NB4 (cell line): ENCODE data around the gene KIF5C.
A peak's percentile ranks its signal among the peaks of the same experiment; 100 is the strongest.

ENCODE experiments used
- DNase-seq: peaks from one replicate; pipeline ENCODE4 v3.0.0; 2010; ENCODE audit warnings: low read depth
- H3K4me3 ChIP-seq: one replicate; pipeline ENCODE4 v1.5.1; 2011; ENCODE audit warnings: mild to moderate bottlenecking, low read depth, low read length, moderate library complexity
- CTCF ChIP-seq: IDR thresholded peaks from one replicate; pipeline ENCODE4 v1.5.1; 2012; ENCODE audit warnings: low read depth, low read length
- MAX ChIP-seq: IDR thresholded peaks from 2 replicates; pipeline ENCODE4 v1.6.1; 2011; ENCODE audit warnings: low read depth, low read length
- MYC ChIP-seq: IDR thresholded peaks from 2 replicates; pipeline ENCODE4 v1.6.1; 2011; ENCODE audit warnings: low read depth, low read length
- POLR2A ChIP-seq: IDR thresholded peaks from 2 replicates; pipeline ENCODE4 v1.6.1; 2011; ENCODE audit warnings: mild to moderate bottlenecking; ENCODE audit not compliant: insufficient read length; ENCODE audit errors: extremely low read depth

Gene KIF5C

GRCh38 chr2:149064856-149065630 is 190.0 kb downstream of the KIF5C start:
- no peak for DNase-seq
- TF ChIP-seq POLR2A (no peak), MAX (no peak), MYC (no peak), CTCF (no peak)
- no peak overlapping the region for H3K4me3 ChIP-seq

- no peak overlapping the region for H3K4me3 ChIP-seq
- TF ChIP-seq MYC (no peak), POLR2A (no peak), MAX (no peak), CTCF (no peak)
- DNase-seq, result no peak
Measured at GRCh38 chr2:149068225-149068995, 193.4 kb downstream of the KIF5C start.

- TF ChIP-seq POLR2A (no peak), MYC (no peak), MAX (no peak), CTCF (no peak)
- peak; percentile 88 for DNase-seq
- no peak overlapping the region for H3K4me3 ChIP-seq
Measured at GRCh38 chr2:149068996-149069888, 194.2 kb downstream of the KIF5C start.

GRCh38 chr2:149070681-149071320 is 195.8 kb downstream of the KIF5C start:
- no peak for DNase-seq
- TF ChIP-seq POLR2A, result no peak
- TF ChIP-seq CTCF, result no peak
- TF ChIP-seq MAX, result no peak
- no peak for TF ChIP-seq MYC
- no peak overlapping the region for H3K4me3 ChIP-seq

GRCh38 chr2:149075105-149075504 is 200.1 kb downstream of the KIF5C start:
- no peak overlapping the region for H3K4me3 ChIP-seq
- no peak for DNase-seq
- TF ChIP-seq MYC, result no peak
- no peak for TF ChIP-seq MAX
- TF ChIP-seq CTCF, result no peak
- no peak for TF ChIP-seq POLR2A
